Measurements from ENCODE around the gene MCTP2.

MCTP2 gene

DNA sequence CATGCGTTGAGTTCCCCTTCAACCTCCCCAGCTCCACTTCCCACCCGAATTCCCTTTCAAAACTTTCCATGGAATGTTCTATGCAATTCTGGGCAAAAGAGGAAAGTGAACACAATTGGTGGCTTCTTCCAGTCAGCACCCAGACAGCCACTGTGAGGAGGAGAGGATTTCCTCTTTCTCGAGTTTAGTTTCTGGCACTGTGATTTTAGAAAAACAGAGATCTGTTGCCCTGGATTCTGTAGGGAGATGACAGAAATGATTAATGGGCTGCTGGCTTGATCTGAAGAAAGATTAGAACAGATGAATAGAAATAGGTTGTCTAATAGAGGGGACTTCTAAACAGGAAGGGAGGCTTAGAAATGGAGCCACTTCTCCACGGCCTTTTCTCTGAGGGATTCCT, 172.0 kb downstream of the MCTP2 start:
- FAIRE-seq = no peak

DNA sequence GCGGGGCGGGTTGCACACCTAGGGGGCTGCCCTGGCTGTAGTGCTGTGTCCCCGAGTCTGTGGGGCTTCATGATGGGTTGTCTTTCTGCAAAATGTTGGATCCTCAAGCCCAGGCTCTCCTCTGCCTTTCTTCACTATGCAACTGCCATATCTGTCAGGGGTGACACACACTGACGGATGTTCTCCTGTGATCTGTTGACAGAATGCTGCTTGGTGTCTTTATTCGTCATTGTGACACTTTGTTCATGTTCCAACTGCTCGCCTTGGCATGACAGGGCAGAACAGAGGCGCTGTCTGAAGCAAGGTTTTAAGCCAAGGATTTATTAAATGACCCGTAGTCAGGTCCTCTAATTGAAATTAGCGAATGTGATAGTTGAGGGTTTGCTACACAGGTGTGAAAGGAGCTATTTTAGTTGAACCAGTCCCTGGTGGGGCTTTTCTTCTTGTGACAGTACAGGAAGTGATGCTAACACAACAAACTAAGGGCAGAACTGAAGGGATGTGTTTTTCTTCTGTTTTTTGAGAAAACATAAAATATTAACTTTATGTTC, 173.4 kb downstream of the MCTP2 start:
- FAIRE-seq = no peak

DNA sequence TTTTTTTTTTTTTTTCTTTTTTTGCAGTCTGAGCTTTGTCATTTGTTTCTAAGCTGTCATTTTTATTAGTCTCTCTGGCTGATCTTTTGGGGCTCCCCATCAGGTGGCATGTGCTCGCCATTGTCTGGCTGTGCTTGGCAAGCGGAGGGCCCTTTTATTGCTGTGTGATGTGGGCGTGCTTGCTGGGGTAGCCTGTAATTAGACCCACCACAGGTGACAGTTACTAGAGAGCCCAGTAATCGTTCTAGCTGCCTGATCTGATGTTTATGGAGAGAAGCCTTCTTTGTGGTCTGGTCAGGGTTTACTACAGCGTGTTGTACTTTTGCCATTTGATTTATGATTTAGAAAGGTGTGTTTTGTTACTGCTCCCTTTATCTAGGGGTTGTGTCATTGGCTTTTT, 179.9 kb downstream of the MCTP2 start:
- no peak for FAIRE-seq

DNA sequence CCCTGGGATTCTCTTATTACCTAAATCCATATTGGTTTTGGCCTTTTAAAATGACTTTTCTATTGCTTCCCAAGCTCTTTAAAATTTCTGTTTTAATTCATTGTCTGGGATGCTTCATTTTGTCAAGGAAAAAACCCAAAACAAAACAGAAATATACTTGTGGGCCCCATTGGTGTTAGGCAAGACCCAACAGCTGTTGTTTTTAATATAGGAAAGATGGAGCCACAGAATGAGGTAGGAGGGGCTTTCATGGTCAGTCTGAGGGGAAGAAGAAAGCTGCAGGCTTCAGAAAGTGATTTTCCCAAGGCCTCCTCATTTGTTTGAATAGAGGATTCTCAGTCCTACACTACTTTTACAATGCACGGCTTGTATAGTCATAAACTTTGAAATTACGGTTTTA, 180.5 kb downstream of the MCTP2 start:
- FAIRE-seq = no peak

DNA sequence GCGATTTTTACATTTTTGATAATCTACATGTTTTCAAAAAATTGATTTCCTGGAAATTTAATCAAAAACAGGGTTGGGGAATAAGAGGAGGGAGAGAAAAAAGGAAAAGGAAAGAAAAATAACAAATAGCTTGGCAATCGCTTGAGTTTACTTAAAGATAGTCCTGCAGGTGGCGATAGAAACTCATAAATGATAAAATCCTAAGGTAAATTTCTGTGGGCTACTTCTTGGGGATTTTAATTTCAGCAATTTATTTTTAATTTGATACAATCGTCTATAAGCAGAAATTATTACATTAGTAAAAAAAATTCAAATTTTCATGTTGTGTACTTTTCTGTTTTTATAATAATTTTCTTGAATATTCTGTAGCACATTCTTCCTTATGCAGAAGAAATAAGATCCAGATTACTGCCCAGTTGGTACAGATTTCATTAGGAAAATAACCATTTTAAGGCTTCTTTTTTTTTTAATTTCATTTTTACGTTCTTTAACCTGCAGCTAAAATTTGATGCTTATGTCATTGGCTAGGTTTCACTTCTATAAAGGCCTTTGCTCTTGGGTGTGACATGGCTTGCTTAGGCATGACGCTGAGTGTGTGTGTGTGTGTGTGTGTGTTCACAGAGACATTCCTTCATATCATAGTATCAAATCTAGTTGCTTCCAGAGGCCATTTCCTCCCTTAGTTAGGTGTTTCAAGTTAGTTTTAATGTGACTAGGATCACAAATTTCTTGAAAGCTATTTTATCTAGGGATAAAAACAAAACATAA, 181.8 kb downstream of the MCTP2 start:
- peak; percentile 44 for FAIRE-seq

DNA sequence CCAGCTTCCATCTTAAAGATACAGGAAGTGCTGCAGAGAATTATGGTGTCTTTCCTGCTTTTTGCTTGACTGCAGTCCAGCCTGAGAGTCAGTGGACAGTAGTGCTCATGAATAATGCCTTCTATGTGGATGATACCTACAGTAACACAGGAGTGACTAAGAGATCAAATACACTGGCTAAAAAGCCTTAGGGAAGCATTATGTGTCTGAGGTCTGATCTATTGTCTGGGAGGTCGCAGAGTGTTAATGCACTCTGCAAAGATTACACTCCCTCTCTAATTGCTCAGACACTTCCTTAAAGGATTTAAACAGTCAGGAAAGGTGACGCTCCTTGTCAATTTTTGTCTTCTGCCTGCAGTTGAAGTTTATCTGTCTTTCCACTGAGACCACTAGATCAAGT, 183.6 kb downstream of the MCTP2 start:
- FAIRE-seq = no peak

DNA sequence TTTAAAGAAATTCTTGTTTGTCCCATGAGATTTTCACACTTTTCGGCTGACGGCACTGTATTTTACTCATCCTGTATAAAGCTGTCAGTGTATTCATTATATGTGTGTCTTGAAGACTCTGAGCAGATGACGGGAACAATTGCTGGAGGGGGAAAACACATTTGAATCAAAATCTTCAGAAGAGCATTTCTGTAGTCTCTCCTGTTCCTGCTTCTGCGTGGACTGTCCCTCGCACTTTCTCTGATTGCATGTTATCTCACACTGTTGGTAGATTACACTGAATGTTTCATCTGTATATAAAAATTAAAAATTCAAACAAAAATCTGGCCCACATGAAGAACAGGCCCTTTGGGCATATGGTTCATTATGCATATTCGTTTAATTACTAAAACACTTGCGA, 184.9 kb downstream of the MCTP2 start:
- no peak for FAIRE-seq

DNA sequence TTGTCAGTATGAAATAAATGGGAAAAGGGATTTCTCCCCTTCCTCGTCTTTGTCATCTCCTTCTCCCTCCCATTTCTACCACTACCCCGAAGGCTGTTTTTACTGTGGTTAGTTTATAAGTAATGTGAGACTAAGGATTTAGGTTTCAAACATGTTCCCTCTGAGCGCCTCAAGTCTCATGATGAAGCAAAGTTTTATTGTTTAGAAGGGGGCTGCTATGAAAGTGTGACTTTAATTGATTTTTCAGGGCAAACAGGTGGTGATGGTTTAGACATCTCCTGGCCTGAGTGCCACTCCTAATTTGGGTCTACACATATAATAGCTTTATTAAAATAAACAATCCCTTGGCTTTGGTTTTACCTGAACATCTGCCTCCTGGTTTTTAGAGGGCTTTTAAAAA, 185.5 kb downstream of the MCTP2 start:
- FAIRE-seq = no peak

DNA sequence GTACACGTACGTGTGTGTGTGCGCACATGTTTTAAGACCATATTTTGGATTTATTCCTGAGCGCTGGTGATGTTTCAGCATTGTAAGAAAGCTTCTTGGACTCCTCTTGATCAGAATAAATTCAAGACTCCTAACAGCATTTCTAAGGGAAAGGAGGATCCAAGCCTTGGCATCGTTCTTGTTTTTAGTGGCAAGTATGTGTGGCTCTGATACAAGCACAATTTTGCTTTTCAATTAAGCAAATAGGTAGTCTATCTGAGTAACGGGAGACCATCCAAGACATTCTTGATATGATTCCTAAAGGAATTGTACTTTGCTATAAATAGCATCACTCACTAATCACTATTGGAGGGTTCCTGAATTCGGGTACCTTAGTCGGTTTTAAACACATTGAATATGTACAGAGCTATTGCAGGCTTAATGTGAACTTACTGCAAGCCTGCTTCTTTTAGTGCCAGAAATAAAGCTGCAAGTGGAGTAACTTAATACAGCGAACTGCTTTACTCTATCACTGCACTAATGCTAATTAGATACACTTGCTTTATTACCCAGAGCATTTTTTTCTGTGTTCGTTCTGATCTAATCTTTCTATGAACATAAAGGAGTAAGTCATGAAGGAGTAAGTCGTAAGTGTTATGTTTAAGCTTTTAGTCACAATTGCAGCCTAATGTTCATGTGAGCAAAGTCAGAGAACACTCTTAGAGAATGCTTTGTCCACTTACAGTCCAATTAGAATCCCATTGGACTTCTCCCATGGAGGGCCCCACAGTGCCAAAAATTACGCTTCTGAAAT, 186.3 kb downstream of the MCTP2 start:
- FAIRE-seq = no peak

DNA sequence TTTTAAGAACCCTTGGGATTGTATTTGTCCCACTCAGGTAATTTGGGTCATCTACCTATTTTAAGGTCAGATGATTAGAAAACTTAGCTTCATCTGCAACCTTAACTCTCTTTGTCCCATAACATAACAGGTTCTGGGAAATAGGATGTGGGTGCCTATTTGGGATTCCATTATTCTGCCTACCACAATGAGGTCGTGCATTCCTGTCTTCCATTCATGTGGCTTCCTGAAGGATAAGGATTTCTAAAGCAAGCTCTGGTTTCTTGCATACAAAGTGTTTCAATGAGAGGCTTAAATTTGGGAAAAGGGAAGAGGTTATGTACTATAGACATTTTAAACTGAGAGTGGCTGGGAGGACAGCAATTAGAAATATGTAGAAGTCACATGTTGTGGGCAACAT, 190.3 kb downstream of the MCTP2 start:
- no peak for FAIRE-seq

DNA sequence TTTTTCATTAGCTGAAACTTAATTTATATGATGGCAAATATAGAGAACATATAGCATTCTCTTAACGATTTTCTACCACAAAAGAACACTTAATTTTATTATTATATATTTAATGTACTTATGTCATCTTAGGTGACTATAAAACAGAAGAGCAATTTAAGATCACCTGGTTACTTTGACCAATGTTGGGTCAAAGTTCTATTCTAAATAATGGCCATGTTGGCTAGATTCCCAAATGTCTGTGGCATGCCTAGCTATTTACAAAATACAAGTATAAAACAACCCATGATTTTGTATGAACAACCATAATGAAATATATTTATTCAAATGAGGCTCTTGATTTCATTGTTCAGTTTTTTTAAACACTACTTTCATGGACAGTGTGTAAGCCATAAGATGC, 200.9 kb downstream of the MCTP2 start:
- FAIRE-seq = no peak

DNA sequence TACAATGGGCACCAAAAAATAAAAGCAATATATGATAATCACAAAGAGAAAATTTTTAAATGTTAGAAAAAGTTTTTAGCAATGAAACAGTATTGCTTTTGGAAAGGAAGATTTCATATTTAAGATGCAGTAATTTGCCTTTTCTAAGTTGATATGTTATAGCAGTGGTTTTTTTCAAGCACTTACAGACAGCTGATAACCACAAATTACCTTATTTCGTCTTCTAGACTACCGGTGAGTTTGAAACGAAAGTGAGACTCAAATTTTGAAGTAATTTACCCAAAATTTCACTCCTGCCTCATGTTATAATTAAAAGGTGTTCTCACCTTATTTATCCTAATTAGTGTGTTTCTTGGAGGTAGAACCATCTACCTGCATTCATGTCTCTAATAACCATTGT, 207.8 kb downstream of the MCTP2 start:
- no peak for FAIRE-seq

DNA sequence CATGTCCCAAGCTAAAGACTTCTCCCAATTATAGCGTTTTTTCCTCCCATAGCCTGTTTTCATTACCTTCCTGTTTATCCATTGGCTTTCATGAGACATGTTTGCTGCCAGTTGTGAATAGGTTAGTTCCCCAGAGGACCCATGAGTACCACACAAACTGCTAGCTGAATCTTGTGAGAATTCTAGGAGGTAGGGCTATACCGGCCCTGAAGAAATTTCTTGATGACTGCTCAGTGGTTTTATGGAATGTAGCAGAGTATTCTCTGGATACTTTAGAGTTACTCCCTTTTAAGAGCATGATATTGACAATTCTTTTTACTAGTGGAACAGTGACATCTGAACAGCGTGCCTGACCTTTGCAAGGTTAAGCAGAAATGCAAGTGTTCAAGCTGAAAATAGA, 210.4 kb downstream of the MCTP2 start:
- no peak for FAIRE-seq

DNA sequence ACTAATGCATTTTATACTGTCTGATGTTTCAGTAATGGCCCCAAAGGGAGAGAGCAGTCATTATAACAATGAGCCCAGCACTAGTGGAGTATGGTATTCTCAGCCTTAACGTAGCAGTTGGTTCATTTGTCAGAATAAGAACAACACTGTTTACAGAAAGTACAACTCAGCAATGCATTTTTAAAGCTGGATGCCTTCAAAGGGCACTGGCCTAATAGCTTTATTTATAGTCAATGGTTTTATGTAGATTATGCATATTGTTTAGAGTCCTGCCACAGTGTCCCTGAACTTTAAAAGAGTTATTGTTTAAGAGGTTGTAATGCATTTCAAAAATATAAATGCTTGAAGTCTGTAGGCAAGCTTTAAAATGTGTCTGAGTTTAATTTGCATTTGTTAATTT, 211.1 kb downstream of the MCTP2 start:
- FAIRE-seq = no peak

DNA sequence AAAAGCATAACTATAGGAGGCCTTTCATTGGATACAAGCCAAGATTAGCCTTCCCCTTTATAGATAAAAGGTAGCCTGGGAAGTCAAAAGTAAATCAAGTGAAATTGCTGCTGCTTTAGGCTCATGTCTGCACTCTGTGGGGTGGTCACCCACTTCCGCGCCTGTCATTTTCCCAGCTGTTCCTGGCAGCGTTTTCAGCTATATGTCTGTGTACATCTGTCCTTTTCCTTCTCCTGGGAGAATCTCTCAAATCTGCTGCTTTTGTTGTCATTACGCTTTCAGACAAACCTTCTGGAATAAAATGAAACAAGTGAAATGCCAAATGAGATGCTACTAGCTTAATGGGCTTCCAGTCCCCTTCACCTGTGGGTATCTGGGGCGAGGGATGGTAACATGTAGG, 211.8 kb downstream of the MCTP2 start:
- FAIRE-seq = no peak

DNA sequence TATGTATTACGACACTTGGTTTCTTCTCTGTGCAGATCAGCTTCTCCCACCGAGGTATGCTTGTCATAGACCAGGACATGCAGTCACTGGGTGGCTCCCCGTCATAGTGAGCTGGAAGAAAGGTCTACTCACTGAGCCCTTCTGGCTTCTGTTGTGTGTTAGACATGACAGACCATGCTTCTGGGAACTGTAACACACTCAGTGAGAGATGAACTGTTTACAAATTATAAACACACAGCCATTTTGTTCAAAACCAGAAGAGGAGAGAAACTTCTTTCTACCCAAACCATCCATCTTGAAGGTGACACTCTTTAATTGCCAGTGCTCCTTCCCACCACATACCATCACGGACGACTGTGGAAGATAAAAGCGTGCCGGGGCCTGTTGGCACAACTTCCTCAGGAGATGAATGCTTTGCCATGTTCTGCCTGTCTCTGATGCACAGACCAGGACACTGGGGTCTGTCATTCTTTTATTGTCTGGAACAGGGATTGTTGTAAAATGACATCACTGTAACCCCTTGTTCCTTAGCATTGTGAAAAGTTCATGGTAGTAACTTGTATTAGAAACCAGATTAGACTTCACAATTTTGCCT, 214.3 kb downstream of the MCTP2 start:
- no peak for FAIRE-seq

DNA sequence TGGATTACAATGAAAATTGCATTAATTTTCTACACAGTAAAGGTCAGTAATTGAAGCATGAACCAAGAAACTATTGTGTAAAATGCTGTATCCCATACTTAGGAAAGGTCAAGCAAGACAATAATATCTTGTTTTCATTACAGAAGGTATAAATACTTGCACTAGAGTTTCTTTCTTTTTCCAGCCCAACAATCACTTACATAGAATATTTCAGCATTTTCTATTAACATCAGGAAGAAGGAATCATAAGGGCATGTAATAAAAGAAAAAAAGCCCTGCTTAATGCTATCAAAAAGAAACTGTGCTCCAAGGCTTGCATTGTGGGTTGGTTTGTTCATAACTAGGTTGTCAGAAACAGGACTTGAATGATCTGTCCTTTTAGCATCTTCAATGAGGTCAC, 215.1 kb downstream of the MCTP2 start:
- no peak for FAIRE-seq

DNA sequence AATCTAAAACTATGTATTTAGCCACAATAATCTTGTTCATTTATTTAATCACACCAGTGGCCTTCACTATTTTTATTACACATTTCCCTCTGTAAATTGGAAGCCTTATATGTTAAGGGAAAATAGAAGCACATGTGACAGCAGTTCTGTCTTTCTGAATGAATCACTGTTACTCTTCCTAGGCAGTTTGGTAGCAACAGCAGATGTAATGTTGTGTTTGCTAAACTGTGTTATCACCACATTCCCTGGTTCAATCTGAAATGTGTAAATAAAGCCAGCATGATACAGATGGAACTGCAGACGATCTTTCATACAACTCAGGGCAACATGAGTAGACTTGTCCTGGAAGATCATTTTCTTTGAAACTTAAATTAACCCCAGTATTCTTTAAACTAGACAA, 220.1 kb downstream of the MCTP2 start:
- FAIRE-seq = no peak

DNA sequence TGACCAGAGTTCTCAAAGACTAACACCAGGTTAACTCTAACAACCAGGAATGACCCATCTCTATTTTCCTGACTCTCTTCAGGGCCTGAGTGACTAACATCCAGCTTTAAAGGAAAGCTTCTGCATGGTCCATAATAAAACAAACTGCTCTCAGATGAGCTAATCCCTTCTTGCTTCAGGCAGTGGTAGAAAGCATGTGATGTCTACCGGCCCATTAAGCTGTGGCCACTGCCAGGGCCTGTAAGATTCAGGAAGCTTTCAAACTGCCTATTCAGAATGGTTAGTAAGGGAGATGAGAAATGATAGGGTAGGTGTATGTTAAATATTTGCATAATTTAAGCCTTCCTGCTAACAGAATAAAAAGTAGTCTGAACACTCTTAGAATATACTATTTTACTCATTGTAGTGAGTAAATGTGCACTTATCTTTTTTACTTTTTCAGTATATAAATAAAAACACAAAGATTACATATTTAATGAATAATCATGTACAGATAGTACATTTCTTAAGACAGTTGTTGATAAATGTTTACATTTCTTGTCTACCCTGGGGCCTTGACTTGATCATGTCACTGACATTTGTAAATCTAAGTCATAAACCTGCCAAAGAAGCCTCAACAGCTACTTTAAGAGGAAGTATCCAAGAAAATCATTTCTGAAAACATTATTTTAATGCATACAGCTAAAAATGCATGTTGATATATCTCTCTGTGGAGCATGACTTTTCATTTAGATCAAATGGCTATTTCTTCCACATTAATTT, 222.0 kb downstream of the MCTP2 start:
- FAIRE-seq = no peak

DNA sequence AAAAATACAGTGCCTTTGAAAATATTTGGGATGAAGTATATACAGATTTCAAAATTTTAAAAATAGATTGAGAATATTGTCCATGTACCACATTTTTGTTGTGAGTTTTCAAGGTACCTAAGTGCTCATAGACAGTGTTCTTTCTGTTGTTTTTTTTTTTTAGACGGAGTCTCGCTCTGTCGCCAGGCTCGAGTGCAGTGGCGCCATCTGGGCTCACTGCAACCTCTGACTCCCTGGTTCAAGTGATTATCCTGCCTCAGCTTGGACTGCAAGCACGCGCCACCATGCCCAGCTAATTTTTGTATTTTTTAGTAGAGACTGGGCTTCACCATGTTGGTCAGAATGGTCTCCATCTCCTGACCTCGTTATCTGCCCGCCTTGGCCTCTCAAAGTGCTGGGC, 223.9 kb downstream of the MCTP2 start:
- FAIRE-seq = no peak

DNA sequence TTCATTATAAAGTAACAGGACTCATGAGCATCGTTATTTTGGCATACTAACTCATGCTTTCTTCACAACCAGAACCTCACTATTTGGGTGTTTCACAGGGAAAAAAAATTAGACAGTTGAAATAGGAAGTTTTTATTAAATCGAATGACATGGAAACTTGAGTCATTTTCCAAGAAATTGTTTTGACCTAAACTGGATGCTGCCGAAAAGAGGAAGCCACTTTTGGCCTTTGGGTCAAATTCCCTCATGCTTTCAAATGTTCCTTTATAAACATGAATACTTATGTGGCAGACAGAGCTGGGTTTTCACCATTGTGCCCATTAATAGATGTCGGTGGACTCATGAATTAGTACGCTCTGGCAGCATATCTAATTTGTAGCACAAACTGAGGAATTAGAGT, 224.9 kb downstream of the MCTP2 start:
- no peak for FAIRE-seq

DNA sequence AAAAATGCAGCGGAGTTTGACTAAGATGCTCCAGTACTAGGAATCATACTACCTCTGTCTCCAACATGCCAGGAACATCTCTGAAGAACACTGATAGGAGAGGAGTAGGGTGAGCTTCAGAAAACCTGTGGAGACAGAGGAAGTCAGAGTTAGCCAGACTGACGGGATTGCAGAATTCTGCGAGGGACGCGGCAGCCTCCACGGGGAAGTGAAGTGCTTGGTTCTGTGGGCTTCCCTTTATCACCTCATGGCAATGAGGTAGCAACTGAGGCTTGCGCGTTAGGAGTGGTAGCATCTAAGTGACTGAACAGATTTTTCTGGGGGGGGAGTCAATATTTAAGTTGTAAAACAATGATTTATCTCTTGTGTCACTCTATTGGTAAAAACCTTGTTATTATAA, 226.3 kb downstream of the MCTP2 start:
- no peak for FAIRE-seq

DNA sequence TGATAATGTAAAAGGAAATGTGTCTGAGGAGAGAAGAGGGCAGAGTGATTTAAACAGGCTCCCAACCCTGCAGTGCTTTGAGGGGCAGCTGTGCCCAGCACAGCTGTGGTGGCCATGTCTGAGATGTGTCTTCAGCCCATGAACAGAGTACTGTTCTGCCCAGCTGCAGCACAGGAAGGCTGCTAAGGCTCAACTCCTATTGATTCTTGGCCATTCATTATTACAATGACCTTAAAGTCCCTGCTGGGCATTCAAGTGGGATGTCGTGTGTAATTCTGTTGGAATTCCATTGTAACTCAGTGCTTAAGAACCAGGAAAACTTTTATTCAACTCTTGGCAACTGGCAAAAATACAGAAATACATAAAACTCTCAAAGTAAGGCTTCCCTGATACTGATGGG, 229.3 kb downstream of the MCTP2 start:
- FAIRE-seq = no peak
